AG08396 (cell line): Measurements from ENCODE around the gene ADORA2B.

Source experiments
- DNase-seq: peaks from one replicate; pipeline ENCODE4 v3.0.0; 2012; ENCODE audit warnings: low spot score, mixed read lengths

ADORA2B gene

DNA sequence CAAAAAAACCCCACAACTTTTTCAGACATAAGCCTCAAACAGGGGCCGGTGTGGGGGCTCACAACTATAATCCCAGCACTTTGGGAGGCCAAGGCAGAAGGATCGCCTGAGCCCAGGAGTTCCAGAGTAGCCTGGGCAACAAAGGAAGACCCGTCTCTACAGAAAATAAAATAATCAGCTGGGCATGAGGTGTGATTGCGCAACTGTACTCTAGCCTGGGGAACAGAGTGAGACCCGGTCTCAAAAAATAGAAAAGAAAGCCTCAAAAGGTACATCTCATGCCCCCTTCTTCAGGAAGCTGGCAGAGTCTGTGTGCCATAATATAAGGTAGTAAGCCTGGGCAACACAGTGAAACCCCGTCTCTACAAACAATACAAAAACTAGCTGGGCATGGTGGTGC is 51.4 kb downstream of the ADORA2B start:
- no peak for DNase-seq

DNA sequence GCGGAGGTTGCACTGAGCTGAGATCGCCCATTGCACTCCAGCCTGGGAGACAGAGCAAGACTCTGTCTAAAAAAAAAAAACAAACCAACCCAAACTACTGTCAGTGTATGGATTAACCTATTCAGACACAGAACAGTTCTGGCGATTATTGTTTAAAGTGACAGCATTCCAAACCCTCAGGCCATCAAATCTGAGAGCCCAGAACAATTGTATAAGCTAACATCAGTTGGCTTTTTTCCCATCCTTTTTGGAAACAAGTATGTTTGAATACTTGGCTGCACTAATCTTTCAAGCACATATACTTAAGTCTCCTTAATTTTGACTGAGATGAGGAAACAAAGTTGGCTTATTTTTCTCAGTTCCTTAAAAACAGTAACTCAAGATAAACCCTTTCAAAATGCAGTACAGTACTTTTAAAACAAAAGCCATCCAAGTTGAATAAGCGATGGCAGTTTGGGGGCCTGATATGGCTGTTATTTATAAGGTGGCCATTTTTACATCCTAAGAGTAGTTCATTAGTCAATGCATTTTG is 53.2 kb downstream of the ADORA2B start:
- no peak for DNase-seq

- peak; percentile 98 for DNase-seq
These were observed 54.4 kb downstream of the ADORA2B start, which contains the start of the genes TTC19 and ZSWIM7 for GRCh38 chr17:15999141-15999973. TTC19 (plus strand) TSS chr17:15999824; CDS start chr17:15999849, 25 bp downstream. ZSWIM7 (minus strand) TSS chr17:15999704; CDS start chr17:15999594, 110 bp downstream.

- DNase-seq = peak; percentile 57
These were observed 55.3 kb downstream of the ADORA2B start for GRCh38 chr17:15999974-16000827.

DNA sequence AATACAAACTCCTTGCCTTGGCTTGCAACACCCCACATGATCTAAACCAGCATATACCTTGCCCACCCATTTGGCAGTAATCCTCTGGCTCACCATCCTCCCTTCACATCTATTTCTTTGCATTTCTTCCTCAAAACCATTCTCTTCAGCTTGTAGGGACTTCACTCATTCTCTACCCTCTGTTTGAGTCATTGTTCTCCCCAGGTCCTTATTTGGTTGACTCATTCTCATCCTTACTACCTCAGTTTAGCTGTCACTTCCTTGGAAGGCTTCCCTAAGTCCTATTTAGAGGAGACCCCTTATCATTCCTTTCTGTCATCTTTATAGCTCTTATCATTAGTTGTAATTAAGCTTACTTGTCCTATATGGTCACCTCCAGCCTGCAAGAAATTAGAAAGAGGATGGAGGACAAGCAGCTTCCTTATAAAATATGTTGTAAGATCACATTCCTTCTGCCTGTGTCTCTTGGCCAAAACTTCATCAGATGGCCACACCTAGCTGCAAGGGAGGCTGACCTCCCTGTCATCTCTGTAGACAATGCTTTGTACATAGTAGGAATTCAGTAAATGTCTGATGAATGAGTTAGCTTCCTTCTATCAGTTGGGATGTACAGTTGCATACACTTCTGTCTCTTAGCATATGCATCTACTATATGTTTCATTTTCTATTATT is 56.4 kb downstream of the ADORA2B start:
- no peak for DNase-seq

DNA sequence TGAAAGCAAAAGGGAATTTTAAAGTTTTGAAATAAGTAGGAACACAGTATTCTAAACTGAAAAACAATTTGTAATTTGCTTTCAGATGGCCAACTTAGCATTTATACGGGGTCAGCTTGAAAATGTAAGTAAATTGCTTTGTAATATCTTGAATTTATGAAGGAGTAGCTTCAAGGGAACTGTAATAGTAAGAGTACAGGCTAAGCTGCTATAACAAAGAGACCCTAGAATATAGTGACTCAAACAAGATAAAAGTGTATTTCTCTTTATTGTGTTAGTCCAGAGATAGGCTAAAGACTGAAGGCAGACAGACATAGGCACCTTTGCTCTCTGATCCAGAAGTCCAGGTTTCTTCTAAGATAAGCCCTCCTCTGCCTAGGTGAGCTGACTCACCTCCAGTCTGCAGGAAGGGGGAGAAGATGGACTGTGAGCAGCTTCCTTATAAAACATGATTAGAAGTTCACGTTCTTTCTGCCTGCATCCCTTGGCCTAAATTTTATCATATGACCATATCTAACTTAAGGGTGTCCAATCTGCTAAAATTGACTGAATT is 57.9 kb downstream of the ADORA2B start:
- no peak for DNase-seq

GRCh38 chr17:16003841-16004240 is 58.9 kb downstream of the ADORA2B start:
- no peak for DNase-seq

DNA sequence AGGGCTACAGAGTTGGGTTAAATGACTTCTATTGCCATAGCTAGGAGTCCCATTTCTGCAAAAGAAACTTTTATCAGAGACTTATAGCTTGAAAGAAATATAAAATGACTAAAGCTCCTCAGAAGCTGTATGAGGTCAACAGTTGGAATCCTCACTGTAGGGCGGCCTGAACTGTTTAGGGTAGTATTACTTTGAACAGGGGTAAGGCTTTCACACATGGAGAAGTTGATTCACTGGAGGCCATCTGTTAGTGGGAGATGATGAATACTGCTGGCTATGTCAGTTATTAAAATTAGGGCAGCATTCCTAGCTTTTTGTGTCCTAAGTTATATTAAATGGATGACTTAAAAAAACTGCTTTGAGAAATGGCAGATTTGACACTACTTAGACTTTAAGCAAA is 60.7 kb downstream of the ADORA2B start:
- no peak for DNase-seq

DNA sequence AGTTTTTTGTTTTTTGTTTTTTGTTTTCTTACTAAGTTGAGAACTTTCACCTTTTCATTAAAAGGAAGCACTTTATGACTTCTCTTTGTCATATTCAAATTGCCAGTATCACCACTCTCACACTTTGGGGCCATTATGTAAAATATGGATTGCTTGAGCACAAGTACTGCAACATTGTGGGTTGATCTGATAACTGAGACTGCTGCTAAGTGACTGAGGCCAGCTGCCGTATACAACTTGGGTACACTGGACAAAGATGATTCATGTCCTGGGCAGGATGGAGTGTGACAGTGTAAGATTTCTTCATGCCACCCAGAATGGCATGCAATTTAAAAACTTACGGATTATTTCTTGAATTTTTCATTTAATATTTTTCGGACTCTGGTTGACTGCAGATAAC is 62.5 kb downstream of the ADORA2B start:
- DNase-seq = no peak

- peak; percentile 49 for DNase-seq
These were observed 69.0 kb downstream of the ADORA2B start for GRCh38 chr17:16013943-16014407.

DNA sequence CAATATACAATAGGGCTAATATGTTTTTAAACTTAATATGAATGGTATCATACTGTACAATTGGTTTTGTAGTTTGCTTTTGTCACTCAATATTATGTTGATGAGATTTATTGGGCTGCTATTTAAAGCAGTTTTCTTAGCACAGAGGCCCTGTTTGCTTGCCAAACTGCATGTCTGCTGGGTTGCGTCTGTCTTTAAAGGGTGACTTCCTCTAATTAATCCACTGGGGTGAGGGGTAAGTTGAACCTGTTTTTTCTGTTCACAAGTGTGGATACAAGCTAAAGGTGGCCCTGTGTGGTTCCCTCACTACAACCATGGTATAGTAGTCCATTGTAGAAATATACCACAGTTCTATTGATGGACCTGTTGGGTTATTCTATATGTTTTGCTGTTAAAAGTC is 74.4 kb downstream of the ADORA2B start:
- DNase-seq = no peak

- DNase-seq = no peak
These were observed 79.0 kb downstream of the ADORA2B start for GRCh38 chr17:16023881-16024280.

GRCh38 chr17:16025202-16025601 is 80.3 kb downstream of the ADORA2B start:
- no peak for DNase-seq
